GM04503 (cell line): ENCODE measurements around the gene SPINT2.
"Not testable (repeated sequence)": the region's sequence is repeated elsewhere in the genome, so short reads cannot be mapped to it uniquely, and the experiment has no call there.

Experiments used
- DNase-seq: peaks from one replicate; pipeline ENCODE4 v3.0.0-alpha.2; 2012; ENCODE audit warnings: low read depth

SPINT2 gene

GRCh38 chr19:38264486-38265212 lies at the start of gene SPINT2:
Gene SPINT2 (plus strand): TSS chr19:38264573. CDS start chr19:38264893, 320 bp downstream.
- no peak for DNase-seq

DNA sequence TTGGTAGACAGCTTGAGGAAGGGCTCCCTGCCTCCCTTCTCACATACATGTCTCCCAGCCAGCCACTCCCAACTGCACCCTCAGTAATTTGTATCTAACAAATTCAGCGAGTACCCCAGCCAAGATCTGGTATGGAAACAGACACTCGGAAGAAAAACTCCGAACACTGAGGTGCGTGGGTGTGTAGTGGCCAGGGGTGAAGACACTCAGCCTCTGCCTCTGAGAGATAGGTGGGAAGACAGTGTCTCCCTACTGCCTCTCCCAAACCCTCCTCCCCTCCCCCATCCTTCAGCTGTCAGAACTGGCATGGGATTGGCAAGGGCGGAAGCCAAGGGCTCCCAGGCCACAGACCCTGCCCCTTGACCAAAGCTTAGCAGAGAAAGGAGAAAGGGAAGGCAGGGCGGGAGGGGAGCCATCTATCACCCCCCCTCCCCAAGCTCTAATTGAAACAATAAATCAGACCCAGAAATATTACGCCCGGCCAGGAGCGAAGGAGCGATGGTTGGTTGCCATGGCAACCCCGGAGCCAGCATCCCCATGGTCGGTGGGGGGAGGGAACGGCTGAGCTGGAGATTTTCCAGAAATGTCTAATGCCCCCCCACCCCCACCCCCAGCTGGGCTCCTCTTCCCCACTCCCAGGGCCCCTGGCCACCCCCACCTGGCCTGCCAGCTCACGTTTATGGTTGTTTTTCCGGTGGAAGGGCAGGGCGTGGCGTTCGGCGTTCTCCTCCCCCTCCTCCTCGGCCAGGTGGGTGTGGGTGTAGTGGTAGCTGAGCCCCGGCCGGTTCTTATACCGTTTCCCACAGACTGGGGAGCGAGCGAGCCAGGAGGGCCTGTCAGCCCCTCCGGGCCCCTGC lies 47.4 kb upstream of the SPINT2 start:
- no peak for DNase-seq

DNA sequence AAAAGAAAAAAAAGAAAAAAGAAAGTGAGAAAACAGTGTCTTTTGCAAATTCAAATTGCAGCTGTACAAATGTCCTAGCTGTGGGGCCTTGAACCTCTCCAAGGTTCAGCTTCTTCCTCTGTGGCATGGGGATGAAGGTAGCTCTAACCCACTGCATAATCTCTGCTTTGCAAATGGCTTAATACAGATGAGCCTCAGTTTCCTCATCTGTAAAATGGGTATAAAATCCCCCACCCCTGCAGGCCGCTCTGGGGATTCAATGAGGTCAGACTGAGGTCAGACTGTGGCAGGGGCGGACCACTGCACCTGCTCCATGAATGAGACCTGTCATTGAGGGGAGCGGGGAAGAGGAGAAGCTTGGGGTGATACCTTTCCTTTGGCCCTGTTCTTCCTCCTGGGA lies 46.2 kb upstream of the SPINT2 start:
- no peak for DNase-seq

DNA sequence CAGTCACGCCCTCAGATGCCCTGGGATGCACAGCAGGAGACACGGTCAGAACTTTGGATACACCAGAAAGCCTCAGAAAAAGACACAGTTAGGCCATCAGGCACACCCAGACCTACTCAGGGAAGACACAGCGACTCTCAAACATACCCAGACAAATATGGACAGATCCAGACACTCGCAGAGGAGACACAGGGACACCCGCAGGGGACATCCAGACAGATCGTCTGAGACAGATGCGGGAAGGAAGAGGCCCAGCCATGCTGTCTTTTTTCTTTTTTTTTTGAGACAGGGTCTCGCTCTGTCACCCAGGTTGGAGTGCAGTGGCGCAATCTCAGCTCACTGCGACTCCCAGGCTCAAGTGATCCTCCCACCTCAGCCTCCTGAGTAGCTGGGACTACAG lies 45.2 kb upstream of the SPINT2 start:
- DNase-seq: no peak

DNA sequence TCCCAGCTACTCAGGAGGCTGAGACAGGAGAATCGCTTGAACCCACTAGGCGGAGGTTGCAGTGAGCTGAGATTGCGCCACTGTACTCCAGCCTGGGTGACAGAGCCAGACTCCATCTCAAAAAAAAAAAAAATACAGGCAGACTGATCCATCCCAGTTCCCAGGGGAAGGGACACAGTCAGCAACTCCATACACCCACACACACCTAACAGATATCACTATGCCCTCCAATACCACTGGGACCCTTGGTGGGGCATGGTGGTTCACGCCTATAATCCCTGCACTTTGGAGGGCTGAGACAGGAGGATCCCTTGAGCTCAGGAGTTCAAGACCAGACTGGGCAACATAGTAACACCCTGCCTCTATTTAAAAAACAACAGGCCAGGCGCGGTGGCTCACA lies 43.0 kb upstream of the SPINT2 start:
- no peak for DNase-seq

- DNase-seq: no peak
These were observed 42.2 kb upstream of the SPINT2 start for GRCh38 chr19:38221919-38222830.

GRCh38 chr19:38223119-38223523 lies 41.3 kb upstream of the SPINT2 start:
- DNase-seq: no peak

DNA sequence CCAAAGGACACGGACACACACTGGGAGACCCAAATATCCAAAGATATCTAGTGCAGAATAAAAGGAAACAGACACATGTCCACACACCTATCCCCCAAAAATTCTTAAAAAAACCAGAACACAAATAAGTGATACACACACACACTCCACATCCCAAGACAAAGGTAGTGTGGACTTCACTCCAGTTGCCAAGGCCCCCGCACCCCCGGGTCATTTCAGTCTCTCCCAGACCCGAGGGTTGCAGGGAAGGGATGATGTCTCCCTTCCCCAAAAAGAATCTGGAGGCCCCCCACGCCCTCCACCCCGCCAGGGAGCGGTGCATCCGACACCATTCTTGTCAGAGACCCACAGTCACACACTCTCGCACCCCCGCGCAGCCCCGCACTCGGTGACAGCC lies 40.8 kb upstream of the SPINT2 start:
- DNase-seq: no peak

- DNase-seq: no peak
These were observed 40.1 kb upstream of the SPINT2 start, which contains the start of gene DPF1 for GRCh38 chr19:38224014-38224862. Gene DPF1 (minus strand): TSS chr19:38224222. CDS start chr19:38224142, 80 bp downstream.

- not testable (repeated sequence) for DNase-seq
These were observed 39.5 kb upstream of the SPINT2 start for GRCh38 chr19:38224863-38225218.

DNA sequence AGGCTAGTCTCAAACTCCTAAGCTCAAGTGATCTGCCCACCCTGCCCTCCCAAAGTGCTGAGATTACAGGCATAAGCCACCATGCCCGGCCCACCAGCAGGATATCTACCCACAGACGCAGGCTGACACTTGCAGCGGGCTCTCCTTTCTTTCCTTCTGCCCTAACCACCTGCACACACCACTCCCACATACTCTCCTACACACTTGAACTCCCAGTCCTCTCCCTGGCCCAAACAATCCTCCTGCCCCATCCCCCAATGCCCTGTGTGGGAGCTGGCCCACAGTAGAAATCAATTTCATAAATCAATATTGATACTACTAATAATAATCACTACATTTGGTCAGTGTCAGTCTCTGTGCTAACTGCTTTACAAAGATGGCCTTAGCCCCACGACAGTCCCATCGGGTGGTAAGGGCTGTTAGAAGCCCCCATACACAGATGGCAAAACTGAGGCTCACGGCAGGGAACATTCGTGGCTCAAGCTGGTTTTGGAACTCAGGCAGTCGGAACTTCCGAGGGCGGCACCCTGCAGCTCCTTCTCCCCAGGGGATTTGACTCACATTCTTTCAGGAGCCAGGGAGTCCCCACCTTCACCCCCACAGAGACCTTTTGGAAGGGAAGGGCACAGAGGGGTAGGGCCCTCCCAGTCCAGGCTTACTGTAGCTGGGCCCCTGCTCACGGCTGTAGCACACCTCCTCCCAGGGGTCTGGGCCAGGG lies 36.9 kb upstream of the SPINT2 start:
- DNase-seq: no peak

- DNase-seq: no peak
These were observed 36.4 kb upstream of the SPINT2 start for GRCh38 chr19:38228005-38228377.

DNA sequence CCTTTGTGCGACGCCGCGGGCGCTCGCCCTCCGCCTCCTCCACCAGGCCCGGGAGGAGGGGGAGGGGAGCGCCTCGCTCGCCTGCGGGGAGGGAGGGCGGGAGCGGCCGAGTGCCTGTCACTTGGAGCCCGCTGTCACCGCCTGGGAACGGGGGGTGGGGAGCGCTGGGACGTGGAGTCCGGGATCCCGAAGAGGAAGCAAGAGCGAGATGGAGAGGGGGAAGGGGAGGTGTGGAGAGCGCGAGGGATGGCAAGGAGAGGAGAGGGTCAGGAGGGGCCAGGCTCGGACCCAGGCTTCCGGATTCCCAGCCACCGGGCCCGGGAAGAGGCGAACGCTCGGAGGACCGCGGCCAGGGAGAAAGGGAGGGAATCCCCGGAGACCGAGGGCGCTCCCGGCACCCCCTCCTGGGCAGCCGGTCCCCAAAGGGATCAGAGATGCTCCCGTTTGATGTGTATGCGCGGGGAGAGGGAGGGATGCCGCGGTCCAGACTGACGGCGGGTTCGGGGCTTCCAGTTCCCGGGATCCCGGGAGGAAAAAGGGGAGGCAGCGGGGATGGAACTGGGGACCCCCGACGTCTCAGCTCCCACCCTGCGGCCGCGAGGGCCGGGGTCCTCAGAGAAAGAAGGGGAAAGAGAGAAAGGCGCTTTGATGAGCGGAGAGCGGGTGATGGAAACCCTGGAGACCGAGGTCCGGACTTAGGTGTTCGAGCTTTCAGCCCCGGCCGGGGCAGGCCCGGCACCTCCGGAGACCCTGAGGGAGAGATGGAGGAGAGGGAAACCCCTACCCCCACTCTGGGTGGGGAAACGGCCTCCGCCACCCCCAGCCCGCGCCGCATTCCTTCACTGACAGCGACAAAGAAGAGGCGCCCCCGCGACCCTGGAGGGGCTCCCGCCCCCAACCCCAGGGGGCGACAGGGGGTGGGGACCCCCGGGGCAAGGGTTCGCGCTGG lies 35.6 kb upstream of the SPINT2 start:
- no peak for DNase-seq

GRCh38 chr19:38229585-38230073 lies 34.7 kb upstream of the SPINT2 start:
- no peak for DNase-seq

- DNase-seq: not testable (repeated sequence)
These were observed 33.8 kb upstream of the SPINT2 start for GRCh38 chr19:38230506-38231133.

- no peak for DNase-seq
These were observed 32.5 kb upstream of the SPINT2 start for GRCh38 chr19:38231918-38232317.

- no peak for DNase-seq
These were observed 30.6 kb upstream of the SPINT2 start for GRCh38 chr19:38233740-38234251.

GRCh38 chr19:38234615-38235014 lies 29.8 kb upstream of the SPINT2 start:
- DNase-seq: no peak

DNA sequence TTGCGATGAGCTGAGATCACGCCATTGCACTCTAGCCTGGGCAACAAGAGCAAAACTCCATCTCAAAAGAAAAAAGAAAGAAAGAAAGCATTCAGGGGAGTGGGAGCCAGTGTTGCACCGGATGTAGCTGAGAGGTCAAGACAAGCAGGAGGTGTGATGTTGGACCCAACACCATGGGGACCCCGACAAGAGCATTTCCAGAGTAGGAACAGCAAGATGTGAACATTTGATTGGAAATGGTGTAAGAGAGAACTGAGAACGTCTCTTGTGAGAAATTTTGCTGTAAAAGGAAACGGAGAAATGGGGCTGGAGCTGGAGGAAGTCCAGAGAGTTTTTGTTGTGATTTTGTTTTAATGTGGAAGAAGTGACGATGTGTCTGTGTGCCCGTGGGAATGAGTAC lies 24.6 kb upstream of the SPINT2 start:
- no peak for DNase-seq
